NCI-H774 (cell line): ENCODE measurements around the gene ITFG2.
"Not testable (repeated sequence)": the region's sequence is repeated elsewhere in the genome, so short reads cannot be mapped to it uniquely, and the experiment has no call there.

Experiments
- DNase-seq: peaks from one replicate; lab custom pipeline; 2025; lab: John Stamatoyannopoulos, UW

The ITFG2 gene

DNA sequence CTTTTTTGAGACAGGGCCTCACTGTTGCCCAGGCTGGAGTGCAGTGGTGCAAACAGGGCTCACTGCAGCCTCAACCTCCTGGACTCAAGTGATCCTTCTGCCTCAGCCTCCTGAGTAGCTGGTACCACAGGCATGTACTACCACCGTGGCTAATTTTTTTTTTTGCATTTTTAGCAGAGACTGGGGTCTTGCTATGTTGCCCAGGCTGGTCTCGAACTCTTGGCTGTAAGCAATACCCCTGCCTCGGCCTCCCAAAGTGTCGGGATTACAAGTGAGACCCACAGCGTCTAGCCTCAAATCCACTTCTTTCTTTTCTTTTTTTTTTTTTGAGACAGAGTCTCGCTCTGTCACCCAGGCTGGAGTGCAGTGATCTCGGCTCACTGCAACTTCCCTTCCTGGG is 50.9 kb downstream of the ITFG2 start:
- not testable (repeated sequence) for DNase-seq

DNA sequence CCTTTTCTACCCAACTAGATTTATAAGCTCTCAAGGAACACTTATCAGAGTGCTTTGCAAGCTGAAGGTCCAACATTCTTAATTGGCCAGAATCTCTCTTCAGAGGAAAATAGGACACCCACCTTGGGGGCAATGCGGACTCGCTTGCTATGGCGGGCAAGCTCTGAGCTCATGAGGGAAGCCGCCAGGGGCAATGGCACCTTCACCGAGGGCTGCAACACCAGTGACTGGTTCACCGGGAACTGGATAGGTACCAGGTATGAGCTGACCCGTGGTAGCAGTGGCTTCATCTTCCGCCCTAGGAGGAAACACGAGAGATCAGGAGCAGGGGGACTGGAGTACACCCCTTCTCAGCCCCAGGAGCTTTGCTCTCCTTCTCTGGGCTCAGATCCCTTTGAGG is 51.7 kb downstream of the ITFG2 start:
- DNase-seq, result no peak

DNA sequence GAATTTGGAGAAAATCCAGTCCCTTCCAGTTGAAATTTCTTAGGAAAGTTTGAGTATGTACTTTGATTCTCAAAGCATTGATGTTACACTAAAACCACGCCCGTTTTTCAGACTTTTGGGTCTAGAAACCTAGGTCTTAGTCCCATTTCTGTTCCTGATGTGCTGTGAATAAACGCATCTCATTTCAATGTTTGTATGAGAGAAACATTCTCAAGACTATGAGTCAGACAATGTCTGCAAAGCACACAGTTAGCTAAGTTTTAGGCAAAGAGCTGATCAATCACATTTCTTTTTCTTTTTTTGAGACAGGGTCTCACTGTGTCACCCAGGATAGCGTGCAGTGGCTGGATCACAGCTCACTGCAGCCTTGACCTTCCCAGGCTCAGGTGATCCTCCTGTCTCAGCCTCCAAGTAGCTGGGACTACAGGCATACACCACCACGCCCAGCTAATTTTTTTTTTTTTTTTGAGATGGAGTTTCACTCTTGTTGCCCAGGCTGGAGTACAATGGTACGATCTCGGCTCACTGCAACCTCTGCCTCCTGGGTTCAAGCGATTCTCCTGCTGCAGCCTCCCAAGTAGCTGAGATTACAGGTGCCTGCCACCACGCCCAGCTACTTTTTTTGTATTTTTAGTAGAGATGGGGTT is 56.6 kb downstream of the ITFG2 start:
- DNase-seq, result not testable (repeated sequence)
